H1 (cell line): Measurements from ENCODE around the gene ALS2CL. TPM values are rescaled to one million over a fixed set of nuclear protein-coding genes. Genes with fewer than 3 reads are reported as not detected.

Experiments
- ASH2L ChIP-seq: fragments of 200-600, 300-600 bp; sonication (generic); IDR thresholded peaks from one replicate; pipeline ENCODE4 v1.7.1; 2017; ENCODE audit warnings: low read length
- BACH1 ChIP-seq: IDR thresholded peaks from 2 replicates; pipeline ENCODE4 v1.6.1; 2012; ENCODE audit warnings: low read length, improper control_type of control experiment
- CEBPB ChIP-seq: IDR thresholded peaks from 2 replicates; pipeline ENCODE4 v1.6.1; 2012; ENCODE audit warnings: low read depth, low read length
- CHD7 ChIP-seq: fragments of 300-600 bp; sonication (generic); IDR thresholded peaks from 2 replicates; pipeline ENCODE4 v1.7.1; 2012; ENCODE audit warnings: low read length, moderate library complexity, mild to moderate bottlenecking, inconsistent platforms; ENCODE audit not compliant: insufficient replicate concordance
- CREB1 ChIP-seq: IDR thresholded peaks from 2 replicates; pipeline ENCODE4 v1.6.1; 2012; ENCODE audit warnings: inconsistent platforms
- JUN ChIP-seq: IDR thresholded peaks from 2 replicates; pipeline ENCODE4 v1.6.1; 2011; ENCODE audit warnings: low read depth, mild to moderate bottlenecking, improper control_type of control experiment, low read length
- KDM5A ChIP-seq: fragments of 200-600 bp; IDR thresholded peaks from 2 replicates; pipeline ENCODE4 v1.7.1; 2012; ENCODE audit warnings: mild to moderate bottlenecking, low read length, inconsistent platforms, mixed read lengths
- NRF1 ChIP-seq: IDR thresholded peaks from 2 replicates; pipeline ENCODE4 v1.6.1; 2011; ENCODE audit warnings: mild to moderate bottlenecking, low read depth, low read length, improper control_type of control experiment
- POU5F1 ChIP-seq: IDR thresholded peaks from 2 replicates; pipeline ENCODE4 v1.6.1; 2011; ENCODE audit warnings: low read depth, mild to moderate bottlenecking, low read length, moderate library complexity
- RFX5 ChIP-seq: IDR thresholded peaks from 2 replicates; pipeline ENCODE4 v1.6.1; 2011; ENCODE audit warnings: low read depth, low read length, improper control_type of control experiment, borderline replicate concordance
- TEAD4 ChIP-seq: IDR thresholded peaks from 2 replicates; pipeline ENCODE4 v1.6.1; 2012; ENCODE audit warnings: low read depth, low read length, inconsistent platforms, mixed read lengths
- polyA plus RNA-seq, 7 experiments: library from polyadenylated mRNA; depleted of rRNA in 3 of 7; stranded (reverse) in 5 of 7; unstranded in 2 of 7; fragments of >200 nt in 5 of 7; fragments of 200-250 nt in 2 of 7; gene quantifications; 1 replicate in 5 of 7; 2 replicates in 1 of 7; 4 replicates in 1 of 7; pipeline versions ENCODE4 v1.2.1 to v1.2.3, GENCODE V29; 2011 to 2013; ENCODE audit warnings: missing spikeins in 2 of 7, mixed read lengths in 2 of 7
- total RNA-seq: library from RNA; stranded (reverse); fragmentation: NEBNext Ultra II Directional; extraction: Animal tissue kit (Norgen Biotek cat#: 25700); gene quantifications from 2 replicates; pipeline ENCODE4 v1.2.1, GENCODE V29; 2021

Gene ALS2CL
- total and polyA plus RNA-seq, 2 of the 8 experiments (the other 6 are each of a cell fraction or from before 2014, with no cell fraction given), result 4.8 to 5.4 TPM

DNA sequence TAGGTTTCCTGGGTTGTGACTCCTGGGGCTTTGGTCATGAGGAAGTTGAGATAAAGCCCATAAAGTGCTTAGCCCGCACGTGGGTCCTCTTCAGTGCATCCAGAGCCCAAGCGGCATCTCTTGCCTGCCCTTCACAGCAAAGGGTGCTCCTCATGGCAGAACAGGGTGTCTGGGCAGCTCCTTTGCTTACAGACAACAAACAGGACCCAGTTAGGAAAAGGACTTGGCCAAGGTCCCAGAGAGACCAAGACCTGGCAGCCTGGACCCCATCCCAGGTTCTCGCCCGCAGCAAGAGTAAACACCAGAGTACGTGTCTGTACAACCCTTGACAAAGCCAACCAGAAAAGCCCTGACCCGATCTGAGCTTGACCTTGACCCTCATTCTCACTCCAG, 27.0 kb downstream of the ALS2CL start (continued):
- no peak for TF ChIP-seq CHD7
- TF ChIP-seq CEBPB, result no peak
- no peak for TF ChIP-seq CREB1
- no peak for TF ChIP-seq BACH1
- TF ChIP-seq JUN, result no peak
- no peak for TF ChIP-seq TEAD4
- no peak for TF ChIP-seq KDM5A
- TF ChIP-seq POU5F1, result no peak
- TF ChIP-seq NRF1, result no peak
- TF ChIP-seq ASH2L, result no peak
- TF ChIP-seq RFX5, result no peak
